Activated CD8-positive, alpha-beta memory T cell treated with anti-CD3 and anti-CD28 coated beads for 1 hour (primary cell): ENCODE results near the gene RNF34.
A peak's percentile ranks its signal among the peaks of the same experiment; 100 is the strongest.

ENCODE experiments used
- DNase-seq, 2 donors: peaks; one replicate each; pipeline ENCODE4 v3.0.0-alpha.2; 2020; ENCODE audit warnings: low read depth in 1 of 2; ENCODE audit errors: extremely low read depth in 1 of 2

The RNF34 gene

DNA sequence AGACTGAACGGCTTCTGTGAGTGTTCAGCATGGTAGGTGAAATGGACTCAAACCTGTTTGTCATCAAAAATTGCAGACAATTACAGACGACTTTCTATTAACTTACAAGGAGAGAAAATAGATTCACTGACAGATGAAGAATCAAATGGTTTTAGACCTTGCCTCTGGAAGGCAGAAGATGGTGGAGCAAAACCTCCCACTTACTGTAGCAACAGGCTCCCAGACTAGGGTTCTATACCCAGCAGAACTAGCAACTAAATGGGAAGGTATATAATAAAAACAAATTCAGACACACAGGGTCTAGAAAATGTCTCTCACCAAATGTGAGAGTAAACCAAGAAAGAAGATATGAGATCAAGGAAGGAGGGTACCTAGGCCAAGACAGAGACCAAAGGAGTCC lies 36.8 kb downstream of the RNF34 start:
- no peak for DNase-seq

DNA sequence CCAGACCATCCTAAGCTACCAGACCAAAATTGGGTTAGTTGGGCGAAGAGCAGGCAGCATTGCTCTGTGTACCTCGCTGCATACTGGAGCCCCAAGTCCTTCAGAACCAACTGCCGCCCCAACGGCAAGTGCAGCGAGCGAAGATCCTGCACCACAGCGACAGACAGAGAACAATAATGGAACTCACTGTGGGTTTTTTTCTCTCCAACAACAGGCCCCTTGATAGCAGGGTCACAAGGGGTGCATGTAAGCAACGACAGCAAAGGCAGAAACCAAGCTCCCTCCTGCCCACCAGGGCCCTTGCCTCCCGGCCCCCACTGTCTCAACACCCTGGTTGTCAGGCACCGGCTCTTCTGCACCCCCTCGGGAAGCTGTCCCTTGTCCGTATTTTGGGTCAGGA lies 39.0 kb downstream of the RNF34 start:
- DNase-seq: no peak

DNA sequence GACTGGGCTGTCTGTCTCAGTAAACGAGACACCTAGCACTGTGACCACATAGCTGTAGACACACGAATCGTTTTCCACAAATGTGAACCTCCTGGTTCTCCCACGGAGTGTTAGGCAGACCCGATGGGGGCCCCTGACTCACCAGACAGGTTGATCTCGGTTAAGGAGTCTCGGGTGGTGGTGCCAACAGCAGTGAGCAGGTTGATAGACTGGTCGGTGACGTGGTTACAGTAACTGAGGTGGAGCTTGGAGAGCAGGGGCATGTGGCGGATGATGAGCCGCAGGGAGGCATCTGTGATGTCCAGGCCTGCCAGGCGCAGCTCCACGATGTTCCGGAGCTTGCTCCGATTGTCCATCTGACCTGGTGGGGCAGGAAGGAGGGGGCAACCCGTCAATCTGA lies 39.8 kb downstream of the RNF34 start:
- no peak for DNase-seq

DNA sequence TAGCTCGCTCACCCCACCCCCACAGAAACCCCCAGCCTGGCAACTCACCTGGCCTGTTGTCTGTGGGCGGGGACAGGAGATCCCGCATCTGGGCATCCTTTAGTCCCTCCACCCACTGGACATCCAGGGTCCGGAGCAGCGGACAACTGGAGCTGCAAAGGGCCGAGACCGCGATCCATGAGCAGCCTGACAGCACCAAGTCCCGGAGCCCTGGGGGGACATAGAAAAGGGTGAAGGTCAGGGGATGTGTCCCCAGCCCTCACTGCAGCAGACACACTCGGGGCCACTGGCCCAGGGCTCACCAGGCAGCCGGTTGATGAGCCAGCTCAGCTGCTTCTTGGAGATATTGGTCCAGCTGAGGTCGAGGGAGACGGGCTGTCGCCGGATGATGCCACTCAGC lies 40.9 kb downstream of the RNF34 start:
- no peak for DNase-seq

DNA sequence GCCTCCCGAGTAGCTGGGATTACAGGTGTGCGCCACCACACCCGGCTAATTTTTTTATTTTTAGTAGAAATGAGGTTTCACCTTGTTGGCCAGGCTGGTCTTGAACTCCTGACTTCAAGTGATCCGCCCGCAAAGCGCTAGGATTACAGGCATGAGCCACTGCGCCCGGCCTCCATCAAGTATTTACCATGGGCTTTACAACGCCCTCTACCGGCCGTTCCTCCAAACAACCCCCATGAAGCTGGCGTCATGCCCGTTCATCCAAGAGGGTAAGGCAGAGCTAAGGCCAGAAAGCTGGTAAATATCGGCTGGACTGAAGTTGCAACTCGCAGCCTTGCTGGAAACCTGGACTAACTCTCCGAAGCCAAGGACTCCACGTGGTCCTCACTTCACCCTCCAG lies 41.6 kb downstream of the RNF34 start:
- DNase-seq: no peak

DNA sequence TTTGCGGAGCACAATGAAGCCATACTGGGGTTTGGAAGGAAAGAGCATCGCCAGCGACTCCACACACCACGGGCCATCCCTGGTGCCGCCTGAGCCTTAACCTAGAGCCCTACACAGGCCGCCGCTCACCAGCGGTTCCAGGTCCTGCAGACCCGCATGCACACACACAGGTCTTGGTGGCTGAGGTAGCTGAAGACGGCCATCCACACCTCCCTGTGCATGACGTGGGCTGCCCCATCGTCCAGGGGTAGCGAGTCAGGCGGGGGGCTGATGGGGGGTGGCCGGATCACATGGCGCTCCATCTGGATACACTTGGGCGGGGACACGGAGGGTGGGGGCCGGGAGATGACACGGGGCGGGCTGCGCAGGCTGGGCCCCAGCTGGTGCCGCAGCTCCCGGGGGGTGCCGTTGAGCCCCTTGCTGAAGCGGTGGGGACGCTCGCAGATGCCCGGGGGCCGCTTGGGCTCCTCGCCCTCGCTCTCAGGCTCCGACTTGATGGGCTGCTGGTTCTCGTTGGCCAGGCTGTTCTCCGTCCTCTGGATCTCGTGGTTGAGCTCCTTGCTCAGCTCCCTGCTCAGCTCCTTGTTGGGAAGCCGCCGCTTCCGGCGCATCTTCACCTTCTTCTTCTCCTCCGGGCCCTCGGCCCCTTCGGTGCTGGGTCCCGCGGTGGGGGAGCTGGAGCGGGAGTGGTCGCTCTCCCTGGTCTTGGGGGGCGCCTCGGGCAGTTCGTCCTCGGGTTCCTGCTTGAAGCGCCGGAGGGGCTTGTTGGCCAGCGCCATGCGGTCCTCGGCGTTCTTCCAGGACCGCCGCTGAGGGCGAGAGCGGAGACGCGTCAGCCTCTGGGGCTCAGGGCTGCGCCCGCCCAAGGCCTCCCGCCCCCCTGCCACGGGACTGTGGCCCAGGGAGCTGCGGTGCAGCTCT lies 42.4 kb downstream of the RNF34 start:
- DNase-seq: no peak

DNA sequence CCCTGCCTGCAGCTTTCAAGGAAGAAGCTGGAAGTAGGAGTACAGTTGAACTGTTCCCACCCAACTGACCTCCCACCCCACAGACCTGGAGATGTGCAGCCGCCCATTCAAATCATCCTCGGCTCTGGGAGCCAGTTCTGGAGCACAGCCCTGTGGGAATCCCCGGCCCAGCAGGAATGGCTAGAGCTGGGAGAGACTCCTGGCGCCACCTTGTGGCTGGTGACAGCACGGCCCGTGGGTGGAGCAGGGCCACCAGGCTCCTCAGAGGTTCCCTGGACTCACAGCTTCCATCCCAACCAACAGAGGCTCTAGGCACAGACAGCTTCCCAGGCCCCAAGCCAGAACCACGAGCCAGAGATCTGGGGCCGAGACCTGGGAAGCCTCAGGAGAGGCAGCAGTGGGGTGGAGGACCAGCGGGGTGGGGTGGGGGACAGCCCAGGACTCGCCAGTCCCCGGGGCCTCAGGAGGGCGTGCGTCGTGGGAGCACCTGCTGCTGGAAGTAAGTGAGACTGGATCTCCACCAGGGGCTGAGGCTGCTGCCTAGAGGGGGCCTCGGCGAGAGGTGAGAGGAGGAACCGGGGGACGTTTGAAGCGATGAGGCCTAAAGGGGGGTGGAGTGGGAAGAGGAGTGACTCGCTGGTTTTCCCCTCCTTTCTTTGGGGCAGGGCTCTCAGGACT lies 43.4 kb downstream of the RNF34 start:
- DNase-seq: peak in 1 of 2 donors; percentile 51

DNA sequence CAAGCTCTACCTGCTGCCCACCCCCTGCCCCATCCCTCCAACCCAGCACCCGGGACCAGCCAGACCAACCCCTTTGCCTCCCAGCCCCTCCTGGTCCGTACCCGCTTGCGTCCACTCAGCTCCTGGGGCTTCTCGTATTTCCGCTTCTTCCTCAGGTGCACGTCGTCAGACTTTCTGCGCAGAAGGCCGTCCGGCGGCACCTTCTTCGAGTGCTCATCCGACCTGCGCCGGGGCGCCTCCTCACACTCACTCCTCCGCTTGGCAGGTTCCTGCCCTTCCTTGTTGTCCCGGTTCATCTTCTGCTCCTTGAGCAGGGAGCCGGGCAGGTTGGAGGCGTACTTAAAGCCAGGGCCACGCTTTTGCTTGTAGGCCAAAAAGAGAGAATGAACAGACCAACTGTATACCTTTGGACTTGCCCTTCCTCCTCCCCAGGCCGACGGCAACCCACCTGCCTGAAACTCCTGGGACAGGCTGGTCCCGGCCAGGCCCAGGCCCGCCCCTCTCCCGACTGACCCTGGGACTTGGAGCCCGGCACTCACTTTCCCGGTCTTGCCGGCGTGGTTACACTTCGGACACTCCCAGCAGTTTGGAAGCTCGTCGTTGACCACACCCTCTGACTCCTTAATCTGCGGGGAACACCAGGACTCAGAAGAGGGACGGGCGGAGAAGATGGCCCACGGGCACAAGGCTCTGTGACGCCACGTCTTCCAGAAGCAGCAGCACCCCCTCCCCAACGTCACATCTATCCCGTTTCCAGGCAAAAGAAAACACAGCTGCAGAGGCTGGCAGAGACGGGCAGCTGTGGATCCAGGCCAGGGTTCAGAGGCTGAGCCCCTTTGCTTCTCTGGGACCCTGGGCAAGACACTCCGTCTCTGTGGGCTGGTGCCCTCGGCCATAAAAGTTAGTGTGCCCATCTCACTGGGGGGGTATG lies 44.3 kb downstream of the RNF34 start:
- no peak for DNase-seq

DNA sequence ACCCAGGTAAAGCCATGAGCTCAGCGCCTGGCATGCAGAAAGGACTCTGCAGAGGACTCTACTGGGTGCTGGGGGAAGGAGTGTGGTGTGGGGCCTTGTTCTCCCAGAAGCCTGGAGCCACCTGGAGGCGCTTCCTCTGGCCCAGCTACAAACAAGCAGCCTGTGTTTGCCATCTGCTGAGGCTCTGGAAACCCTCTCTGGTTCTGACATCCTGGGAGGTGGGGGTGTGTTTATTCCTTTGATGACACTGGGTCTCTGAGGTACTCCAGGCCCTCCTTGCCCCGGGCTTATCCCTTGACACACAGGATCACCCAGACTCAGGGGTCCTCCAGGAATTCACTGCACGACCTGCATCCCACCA lies 44.9 kb downstream of the RNF34 start:
- no peak for DNase-seq

DNA sequence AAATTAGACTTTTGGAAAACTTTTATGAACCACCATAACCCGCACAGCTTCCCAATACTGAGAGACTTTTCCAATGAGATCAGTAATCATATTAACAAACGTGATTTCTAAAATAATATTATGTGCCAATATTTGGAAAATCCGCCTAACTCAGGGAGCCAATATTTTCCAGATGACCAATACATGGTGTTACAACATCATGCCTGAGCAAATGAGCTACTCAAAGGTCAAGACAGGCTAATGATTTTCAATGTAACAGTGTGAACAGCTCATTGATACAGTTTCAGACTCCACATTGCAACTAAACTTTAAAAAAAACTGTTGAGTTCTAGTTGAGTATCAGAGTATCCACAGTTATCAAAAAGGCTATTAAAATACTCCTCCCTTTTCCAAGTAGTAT lies 46.8 kb downstream of the RNF34 start:
- DNase-seq: no peak

DNA sequence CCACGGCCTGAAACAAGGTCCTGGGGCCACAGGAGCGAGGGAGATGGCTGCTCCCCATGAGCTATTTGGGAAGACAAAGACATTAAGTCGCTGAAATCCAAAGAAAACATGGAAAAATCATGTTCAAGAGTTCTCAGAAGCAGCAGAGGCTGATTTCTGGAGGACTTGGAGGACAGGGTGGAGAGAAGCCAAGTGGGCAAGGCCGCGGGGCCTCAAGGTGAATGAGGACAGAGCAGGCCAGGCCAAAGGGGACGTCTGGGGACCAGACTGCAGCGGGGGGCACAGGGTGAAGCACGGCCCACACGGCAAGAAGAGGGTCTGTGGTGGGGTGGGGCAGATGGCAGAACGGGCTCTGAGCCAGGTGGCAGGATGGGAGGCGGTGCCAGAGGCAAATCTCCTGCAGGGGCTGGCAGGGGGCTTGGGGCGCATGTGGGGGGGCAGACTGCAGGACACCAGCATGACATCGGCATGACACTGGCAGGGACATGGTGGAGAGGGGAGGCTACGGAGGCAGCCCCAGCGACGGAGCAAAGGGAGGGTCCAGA lies 48.9 kb downstream of the RNF34 start:
- DNase-seq: no peak

DNA sequence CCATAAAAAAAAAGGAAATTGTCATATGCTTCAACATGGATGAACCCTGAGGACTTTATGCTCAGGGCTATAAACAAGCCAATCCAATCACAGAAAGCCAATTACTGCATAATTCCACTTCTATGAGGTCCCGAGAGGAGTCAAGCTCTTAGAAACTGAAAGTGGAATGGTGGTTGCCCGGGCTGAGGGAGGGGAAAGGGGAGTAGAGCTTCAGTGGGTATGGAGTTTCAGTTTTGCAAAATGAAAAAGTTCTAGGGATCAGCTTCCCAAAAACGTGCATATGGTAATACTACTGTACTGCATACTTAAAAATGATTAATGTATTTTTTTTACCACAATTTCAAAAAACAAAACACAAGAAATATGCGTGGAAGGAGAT lies 52.0 kb downstream of the RNF34 start:
- no peak for DNase-seq

DNA sequence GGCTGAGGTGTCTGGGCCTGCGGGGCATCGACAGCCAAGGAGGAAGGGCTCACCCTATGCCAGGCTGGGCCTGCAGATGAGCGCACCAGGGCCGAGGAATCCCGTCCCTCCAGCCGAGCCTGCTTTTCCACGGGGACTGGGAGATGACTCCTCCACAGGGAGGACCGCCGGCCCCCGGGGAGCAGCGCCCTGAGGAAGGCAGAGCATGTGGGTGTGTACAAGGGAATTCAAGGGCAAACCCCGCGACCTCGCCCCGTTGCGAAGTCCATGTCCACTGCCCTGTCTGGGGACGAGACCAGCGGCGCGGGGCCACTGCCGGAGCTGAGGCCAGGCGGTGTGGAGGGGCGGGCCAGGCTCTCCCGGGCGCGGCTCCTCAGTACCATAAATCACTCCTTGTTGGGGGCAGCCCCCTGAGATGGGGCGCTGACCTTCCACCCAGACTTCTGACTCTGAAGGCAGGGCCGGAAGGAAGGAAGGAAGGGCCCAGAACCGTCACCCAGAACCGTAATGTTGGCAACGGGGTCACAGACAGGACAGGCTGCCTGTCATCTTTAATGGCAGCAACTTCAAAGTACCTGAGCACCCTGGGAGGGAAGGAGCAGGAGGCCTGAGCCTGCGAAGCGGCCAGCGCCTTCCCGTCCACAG lies 52.5 kb downstream of the RNF34 start:
- DNase-seq: no peak

DNA sequence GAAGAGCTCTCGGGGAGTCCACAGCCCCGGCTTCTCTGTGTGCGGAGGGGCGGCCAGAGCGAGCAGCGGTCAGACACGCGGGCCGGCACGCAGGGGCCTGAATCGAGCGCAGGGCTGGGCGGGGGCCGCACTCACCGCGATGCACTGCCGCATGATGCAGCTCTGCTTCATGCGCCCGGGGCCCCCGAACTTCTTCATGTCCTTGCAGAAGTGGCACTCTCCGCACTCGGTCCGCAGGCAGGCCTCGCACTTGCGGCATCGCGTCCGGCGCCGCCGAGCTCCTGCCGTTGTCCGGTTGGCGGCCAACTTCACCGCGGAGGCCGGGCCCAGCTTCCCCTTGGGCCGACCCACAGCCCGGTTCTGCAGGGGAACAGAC lies 53.1 kb downstream of the RNF34 start:
- DNase-seq: no peak

DNA sequence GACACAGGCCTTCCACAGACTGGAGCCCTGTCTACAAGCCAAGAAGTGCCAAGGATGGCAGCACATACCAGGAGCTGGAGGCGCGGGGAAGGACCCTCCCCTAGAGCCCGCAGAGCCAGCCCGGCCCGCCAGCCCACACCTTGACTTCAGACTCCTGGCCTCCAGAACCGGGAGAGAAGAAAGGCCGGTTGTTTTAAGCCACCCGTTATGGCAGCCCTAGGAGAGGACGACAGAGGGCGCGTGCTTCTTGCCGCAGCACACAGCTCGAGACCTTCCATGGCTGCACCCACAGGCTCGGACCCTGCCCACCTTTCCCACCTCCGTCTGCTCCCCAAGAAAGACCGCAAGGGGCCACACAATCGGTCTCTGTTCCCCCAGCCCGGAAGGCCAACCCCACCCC lies 53.7 kb downstream of the RNF34 start:
- no peak for DNase-seq

DNA sequence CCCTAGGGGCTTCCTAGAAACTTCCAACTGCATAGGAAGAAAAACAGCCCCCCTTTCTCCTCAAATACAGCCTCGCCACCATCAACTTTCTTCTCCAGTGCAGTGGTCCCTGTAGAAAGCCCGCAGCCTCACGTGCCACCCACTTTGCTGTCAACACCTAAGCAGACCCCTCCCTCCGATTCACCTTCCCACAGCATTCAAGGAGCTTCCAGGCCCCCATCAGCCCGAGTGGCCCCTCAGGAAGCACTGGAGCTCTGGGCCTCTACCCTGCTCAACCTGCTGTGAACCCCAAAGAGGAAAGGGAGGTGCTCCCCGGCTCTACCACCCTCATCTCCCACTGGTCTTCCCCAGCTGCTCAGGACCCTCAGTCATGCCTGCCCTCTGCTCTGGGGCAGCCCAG lies 55.0 kb downstream of the RNF34 start:
- no peak for DNase-seq

DNA sequence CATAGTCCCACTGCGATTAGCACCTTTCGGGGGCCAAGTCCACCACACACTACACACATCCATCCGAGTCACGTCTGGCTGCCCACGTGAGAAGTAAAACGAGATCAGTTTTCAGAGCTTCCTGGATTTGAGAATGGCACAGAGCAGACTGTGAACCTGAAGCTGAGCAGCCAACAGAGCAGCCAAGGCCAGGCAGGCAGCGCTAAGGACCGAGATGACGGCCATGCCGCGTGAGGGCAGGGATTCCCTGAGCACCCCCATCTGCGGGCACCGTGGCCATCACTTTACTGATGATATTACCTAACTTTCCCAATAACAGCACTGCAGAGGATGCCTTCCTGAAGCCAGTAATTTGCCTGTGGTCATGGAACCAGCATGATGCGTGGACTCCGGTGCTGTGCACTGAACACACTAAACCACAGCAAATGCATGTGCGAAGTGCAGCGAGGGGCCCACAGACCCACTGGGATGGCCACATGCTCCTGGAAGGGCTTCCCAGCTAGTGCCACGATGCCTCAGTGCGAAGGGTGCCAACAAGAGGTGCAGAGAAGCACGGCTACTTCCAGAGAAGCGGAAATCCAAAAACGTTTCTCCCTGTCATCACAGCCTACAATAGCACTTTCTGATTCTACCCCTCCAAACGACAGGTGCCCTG lies 56.0 kb downstream of the RNF34 start:
- DNase-seq: no peak

DNA sequence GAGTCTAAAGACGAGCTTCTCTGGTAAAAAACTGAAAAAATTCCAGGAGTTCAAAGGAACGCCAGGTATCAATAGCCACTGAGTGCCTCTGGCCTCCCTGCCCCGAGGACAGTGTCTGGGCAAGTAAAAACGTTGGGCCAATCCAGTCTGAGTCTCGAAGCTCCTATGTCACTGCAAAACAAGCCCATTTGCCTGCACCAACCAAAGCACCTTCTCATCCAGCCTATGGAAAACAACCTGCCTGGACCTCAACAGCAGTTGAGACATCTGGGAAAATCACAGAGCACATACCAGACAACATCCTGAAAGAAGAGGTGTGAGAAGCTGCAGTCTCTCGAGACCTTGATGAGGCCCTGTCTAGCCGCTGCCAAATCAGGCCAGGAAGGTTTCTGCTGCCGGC lies 56.6 kb downstream of the RNF34 start:
- DNase-seq: no peak

DNA sequence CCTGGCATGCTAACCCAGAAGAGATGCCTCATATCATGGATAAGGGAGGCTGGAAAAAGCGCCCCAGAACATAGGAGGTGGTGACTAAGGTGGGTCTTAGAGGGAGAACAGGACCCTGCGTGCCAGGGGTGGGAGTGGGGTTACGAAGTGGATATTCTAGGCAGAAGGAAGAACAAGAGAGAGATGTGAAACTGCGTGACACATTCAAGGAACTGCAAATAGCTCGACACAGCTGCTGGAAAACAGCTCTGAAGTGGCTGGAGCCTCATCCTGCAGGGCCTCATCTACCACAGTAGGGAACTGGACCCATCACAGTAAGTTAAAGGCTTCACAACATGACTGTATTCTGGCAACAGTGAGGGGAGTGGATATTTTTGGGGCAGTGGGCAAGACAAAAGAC lies 61.1 kb downstream of the RNF34 start:
- no peak for DNase-seq

DNA sequence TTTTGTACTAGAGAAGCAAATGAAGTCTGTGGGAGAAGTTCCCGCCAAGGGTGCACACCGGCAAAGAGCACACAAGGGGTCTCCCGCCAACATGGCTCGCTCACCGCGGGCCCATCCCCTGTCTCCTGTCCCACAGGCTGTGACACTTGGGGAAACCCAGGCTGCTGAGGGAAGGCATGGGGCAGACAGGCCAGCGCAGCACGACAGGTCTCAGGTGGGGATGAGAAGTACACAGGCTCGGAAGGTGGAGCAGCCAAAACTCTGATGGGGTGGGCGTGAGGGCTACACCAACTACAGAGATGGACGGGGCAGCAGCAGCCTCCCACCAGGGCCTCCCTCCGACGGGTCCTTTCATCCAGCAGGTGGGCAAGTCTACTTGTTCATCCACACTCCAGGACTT lies 64.4 kb downstream of the RNF34 start:
- DNase-seq: no peak
